ENCODE data around the gene C19orf44.

Gene C19orf44

GRCh38 chr19:16518061-16518460, 21.9 kb downstream of the C19orf44 start:
- no peak for DNase-seq (ENCODE audit: low read depth)

DNA sequence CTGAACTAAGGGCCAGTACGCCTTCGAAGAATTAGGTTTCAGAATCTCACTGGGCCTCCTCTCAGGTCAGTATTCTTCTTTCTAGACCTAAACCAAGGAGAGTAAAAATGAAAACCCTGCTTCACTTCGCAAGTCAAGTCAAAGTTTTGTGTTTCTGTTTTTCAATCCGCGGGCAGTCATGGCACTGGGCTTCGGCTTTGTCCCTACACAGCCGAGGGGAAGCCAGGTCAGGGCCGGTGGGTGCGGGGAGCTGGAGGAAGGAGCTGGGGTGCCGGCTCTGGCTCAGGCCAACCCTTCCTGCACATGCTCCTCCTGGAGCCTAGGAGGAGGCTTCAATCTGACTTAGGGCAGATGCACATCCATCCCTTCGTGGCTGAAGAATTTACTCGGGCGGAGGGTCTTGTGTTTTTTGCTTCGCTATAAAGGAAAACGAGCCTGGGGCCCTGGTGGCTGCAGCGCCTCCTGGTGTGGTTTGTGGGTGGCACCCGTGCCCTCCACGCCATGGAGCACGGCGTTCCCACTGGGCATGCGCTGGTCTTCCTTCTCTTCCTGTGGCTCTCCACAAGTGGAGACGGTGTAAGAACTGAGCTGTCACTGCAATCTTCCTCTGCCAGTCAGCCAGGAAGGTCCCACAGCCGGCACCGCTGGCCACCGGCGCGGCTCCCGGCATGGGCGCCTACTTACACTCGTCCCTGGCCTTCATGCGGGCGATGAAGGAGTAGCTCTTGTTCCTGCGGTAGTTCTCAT, 22.5 kb downstream of the C19orf44 start:
- no peak for DNase-seq (ENCODE audit: low read depth)

- DNase-seq (ENCODE audit: low read depth) = no peak
These were observed 23.1 kb downstream of the C19orf44 start for GRCh38 chr19:16519230-16519687.

DNA sequence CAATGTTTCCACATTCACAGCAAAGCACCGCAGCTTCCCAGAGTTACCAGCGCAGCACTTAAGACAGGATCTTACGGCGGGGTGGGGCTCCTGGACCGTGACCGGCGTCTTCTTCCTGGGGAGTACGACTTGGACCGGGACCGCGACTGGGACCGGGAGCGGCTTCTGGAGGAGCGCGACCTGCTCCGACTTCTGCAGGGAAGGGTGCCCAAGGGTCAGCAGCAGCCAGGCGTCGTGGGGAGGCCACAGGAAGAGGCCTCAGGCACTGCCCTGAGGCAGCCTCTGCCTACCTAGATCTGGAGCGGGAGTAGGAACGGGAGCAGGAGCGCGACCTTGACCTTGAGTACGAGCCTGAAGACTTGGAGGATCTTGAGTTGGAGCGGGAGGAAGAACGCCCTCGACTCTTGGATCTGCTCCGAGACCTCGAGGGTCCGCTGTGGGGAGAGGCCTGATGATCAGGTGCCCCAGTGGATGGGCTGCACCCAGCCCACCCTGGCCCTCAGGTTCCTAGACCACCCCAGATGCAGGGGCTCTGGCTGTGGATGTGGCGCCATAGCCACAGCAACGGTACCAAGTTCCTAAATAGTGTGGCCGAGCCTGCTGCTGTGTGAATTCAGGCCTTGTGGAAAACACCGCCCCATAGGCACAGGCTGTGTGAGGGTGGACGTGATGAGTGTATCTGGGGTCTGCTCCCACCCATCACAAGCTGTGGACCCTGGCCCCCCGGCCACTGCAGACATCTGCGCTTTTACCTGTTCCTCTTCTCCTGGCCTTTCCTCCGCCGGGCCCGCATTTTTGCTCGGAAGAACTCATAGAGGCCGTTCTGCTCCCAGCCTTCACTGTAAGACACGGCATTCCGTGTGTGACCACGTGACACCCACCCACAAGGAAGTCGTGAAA, 24.1 kb downstream of the C19orf44 start:
- no peak for DNase-seq (ENCODE audit: low read depth)

- no peak for DNase-seq (ENCODE audit: low read depth)
These were observed 24.9 kb downstream of the C19orf44 start for GRCh38 chr19:16520986-16521624.

- DNase-seq (ENCODE audit: low read depth) = no peak
These were observed 25.6 kb downstream of the C19orf44 start for GRCh38 chr19:16521715-16522289.

GRCh38 chr19:16522559-16523377, 26.6 kb downstream of the C19orf44 start:
- no peak for DNase-seq (ENCODE audit: low read depth)

DNA sequence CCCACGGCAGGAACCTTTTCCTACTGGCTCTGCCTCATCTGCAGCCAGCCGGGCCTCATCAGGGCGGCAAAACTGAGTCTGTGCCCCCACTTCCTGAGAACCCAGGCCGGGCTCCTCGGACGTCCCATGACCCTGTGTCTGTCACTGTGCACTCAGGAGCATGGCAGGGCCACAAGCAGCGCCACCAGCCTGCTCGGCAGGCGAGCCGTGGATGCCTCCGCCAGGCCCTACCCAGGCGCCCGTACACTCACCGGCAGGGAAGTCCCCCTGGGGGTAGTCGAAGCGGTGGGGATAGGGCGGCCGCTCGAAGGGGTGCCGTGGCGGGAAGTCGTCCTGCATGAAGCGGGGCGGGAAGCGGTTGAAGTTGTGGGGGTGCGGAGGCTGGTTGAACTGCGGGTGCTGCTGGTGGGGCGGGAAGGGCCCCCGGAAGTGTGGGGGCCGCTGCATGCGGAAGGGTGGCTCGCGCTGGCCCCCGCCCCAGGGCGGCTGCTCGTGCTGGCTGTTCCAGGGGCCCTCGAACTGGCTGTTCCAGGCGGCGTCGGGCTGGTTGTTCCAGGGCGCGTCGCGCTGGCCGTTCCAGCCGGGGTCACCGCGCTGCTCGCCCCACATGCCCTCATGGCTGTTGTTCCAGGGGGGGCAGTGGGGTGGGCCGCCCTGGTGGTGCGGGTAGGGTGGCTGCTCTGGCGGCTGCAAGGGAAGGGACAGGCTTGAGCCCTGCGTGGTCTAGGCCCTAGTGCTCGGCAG, 29.0 kb downstream of the C19orf44 start:
- DNase-seq (ENCODE audit: low read depth) = no peak

- no peak for DNase-seq (ENCODE audit: low read depth)
These were observed 29.7 kb downstream of the C19orf44 start for GRCh38 chr19:16525751-16526481.

GRCh38 chr19:16527334-16527935, 31.2 kb downstream of the C19orf44 start:
- no peak for DNase-seq (ENCODE audit: low read depth)

DNA sequence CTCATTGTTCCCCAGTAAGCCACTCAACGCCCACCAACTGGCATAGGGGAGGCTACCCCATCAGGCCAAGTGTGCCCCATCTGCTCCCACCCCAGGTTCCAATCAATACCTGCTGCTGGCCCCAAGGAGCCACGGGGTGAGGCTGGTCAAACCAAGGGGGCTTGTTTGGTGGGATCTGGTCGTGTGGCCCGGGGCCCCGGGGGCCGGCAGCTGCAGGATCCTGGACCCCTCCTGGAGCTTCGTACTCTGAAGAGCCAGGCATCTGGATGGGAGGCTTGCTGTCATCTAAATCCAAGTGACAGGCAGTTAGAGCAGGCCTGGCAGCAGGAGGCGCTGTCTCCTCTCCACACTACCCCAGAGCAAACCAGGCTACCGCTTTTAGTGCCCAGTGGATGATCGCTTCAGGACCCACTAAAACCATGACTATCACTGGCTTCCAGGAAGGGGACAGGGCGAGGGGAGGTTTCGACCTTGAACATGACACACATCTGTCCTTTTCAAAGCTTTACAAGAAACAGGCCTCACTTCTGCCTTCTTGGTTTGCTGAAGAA, 31.9 kb downstream of the C19orf44 start:
- no peak for DNase-seq (ENCODE audit: low read depth)

DNA sequence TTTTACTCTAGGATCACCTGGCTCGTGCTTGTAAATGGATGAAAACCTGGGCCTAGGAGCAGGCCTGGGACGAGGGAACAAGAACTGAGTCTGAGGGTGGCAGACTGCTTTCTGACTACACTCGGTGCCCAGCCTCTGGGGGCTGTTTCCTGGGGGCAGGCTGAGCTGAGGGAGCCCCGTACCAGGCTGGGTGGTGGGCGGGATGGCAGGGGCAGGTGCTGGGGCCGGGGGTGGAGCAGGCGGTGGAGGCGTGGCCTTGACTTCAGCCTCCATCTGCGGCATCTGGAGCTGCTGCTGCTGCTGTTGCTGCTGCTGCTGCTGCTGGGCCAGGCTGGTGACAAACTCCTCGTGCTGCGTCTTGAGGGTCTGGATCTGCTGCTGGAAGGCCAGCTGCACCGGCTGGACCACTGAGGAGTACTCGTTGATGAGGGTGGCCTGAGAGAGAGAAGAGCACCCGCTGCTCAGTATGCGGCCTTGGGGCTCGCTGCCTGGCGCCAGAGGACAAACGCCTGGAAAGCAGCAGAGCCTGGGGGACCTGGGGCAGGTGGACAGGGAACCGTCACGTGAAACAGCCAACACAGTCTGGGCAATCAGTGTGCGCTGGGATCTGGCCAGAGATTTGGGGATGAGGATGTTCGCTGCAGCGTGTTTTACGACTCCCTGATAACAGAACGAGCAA, 33.4 kb downstream of the C19orf44 start:
- no peak for DNase-seq (ENCODE audit: low read depth)

DNA sequence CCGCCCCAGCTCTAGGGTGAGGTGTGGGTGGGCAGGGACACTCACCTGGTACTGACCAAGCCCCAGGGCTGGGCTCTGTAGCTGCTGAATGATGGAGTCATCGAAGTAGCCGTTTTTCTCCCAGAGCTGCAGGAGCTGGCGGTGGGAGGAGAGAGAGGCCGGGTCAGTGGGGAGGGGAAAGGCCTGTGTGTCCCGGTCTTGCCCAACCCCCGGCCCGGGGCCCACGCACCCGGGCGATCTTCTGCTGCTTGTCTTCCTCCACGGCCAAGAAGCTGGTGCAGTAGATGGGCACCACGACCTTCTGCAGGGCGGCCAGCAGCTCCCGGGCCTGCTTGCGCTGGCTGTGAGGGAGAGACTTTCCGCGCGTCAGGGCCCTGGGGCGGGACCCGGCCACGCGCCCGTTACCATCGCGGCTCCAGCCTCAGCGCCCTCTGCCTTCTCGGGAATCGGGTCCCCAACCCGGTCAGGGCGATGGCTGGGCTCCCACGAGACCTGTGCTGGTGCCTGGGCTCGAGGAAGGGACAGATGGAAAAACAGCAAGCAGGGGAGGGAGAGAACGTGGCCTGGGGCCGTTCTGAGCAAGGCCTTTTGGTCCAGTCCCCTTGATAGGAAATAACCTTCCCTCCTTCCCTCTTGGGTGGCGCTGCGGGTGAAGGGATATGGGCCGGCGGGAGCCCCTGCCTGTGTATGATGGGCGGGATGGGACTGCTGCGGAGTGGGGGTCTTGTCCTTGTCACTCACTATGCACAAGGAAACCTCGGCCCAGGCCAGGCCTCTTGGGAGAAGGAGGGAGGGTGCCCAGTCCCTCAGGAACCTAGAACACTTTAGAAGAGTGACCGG, 34.6 kb downstream of the C19orf44 start:
- DNase-seq (ENCODE audit: low read depth) = no peak

DNA sequence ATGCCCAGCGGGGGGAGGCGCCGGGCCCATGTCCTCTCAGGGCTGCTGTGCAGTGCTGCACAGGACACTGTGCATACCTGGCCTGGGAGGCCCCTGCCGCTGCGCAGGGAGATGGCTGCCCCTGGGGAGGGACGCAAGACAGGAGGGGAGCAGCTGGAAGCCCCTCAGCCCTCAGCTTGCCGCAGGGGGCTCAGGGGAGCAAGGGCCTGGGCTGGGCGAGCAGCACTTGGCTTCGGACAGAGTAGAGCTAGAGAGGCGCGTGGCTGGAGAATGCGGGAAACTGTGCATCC, 35.1 kb downstream of the C19orf44 start:
- DNase-seq (ENCODE audit: low read depth) = no peak

- no peak for DNase-seq (ENCODE audit: low read depth)
These were observed 36.4 kb downstream of the C19orf44 start for GRCh38 chr19:16532440-16533234.

- no peak for DNase-seq (ENCODE audit: low read depth)
These were observed 39.2 kb downstream of the C19orf44 start for GRCh38 chr19:16535381-16535780.

DNA sequence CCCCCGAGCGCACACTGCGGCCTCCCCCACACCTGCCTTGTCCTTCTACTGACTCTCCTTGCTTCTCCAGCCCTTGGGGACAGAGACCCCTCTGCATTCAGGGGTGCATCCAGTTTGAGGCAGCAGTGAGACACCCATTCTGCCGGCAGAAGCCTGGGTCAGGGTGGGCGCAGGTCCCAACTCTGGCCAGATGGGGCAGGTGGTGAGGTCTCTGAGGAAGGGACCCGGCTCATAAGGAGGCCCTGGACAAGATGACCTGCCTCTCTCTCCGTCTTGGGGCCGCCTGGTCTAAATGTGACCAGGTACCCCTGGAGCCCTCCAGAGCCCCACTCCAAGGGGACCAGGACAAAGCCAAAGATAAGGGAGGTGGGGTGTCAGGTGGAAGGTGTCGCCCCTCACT, 39.9 kb downstream of the C19orf44 start:
- DNase-seq (ENCODE audit: low read depth) = no peak

Data from HS-5 (cell line).